Stimulated activated CD8-positive, alpha-beta memory T cell treated with anti-CD3 and anti-CD28 coated beads, Interleukin-7, amount 100 ng/mL, for 1 hour (primary cell): ENCODE data around the gene SF3B3.

Experiments used
- DNase-seq, 2 donors: peaks; one replicate each; pipeline ENCODE4 v3.0.0-alpha.2; 2020; ENCODE audit warnings: low read depth in 2 of 2

The SF3B3 gene

DNA sequence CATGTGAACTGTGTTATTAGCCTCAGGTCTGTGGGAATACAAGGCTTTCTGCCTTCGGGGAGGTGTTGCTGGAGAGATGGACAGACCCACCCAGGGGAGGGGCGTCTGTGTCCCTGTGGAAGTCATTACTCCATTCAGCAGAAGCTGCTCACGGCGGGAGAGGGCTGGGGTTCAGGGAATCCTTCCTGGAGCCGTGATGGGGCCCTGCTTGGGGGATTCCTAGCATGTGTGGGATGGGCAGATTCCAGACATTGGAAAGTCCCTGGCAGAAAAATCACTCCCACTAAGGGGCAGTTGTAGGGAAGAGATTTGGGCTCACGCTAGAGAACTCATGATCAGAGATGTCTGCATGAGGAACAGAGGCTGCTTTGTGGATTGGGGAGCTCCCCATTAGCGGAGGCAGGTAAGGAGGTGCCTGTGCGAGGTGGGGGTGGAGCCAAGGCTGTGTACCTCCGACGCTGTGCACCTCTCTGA lies 66.4 kb downstream of the SF3B3 start:
- DNase-seq: no peak

DNA sequence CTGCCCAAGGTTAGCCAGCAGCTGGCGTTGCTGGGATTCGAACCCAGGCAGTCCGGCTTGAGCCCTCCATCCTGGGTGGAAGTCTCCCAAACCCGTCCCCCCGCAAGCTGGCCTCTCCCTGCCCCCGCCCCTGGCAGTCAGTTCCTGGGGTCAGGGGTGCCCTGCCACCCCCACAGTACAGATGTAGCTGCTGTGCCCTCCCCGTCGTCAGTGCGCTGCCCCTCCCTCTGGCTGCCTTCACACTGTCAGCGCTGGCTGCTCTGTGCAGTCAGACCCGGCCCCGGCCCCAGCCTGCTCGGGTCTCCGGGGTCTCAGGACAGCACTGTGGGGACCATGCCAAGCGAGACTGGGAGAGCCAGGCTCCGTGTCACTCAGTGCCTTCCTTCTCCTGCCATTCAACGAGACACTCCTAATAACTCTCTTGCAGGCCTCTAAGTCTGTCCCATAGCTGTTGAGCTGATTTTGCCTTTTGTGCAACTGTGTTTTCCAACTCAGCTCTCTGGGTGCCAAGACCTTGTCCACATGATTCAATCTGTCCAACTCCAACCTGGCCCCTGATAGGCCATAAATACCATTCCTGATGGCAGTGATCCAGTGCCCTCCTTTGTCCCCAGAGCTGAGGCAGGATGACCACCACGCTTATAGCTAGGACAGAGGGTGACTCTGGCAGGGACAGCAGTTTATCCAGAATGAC lies 67.3 kb downstream of the SF3B3 start:
- no peak for DNase-seq

- DNase-seq: no peak
Measured at GRCh38 chr16:70591615-70592014, 68.0 kb downstream of the SF3B3 start.

- no peak for DNase-seq
Measured at GRCh38 chr16:70592106-70592571, 68.5 kb downstream of the SF3B3 start.

DNA sequence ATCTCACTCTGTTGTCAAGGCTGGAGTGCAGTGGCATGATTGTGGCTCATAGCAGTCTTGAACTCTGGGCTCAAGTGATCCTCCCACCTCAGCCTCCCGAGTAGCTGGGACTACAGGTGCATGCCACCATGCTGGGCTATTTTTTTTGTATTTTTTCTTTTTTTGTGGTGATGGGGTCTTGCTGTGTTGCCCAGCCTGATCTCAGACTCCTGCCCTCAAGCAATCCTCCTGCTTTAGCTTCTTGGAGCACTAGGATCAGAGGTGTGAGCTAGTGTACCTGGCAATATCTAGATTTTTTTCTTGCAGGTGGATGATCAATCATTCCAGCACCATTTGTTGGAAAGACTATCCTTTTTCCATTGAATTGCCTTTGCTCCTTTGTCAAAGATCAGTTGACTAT lies 69.9 kb downstream of the SF3B3 start:
- DNase-seq: no peak

DNA sequence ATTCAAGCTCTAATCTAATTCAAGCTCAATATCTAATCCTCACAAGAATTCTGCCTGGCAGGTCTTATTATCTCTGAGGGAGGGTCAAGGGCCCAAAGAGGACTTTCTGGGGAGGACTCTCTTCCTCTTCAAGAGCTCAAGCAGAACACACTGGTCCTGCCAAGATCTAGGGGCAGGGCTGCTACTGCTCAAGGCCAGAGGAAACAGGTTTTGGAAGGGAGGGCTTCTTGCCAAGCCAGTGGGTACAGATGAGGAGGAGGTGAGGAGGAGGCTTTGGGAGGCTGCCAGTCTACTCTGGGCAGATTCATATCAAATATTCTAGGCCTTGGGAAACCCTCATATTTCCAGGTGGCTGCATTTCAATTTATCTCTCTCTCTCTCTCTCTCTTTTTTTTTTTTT lies 71.0 kb downstream of the SF3B3 start:
- no peak for DNase-seq

- no peak for DNase-seq
Measured at GRCh38 chr16:70597135-70597835, 73.7 kb downstream of the SF3B3 start.

DNA sequence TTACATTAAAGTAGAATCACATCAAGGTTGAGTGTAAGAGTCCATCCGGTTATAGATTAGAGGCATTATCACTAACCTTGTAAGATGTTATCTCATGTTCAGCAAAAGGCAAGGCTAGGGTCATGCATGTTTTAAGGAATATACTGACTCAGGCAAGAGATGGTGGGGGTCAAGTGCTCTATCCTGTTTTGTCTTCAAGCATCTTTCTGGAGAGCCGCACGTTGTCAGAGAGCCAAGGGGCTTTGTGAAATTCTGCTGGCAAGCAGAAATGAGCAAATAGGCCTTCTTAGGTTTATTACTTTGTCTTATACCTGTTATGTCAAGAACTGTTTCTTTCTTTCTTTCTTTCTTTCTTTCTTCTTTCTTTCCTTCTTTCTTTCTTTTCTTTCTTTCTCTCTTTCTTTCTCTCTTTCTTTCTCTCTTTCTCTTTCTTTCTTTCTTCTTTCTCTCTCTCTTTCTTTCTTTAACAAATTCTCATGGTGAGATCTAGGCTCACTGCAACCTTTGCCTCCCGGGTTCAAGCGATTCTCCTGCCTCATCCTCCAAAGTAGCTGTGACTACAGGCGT lies 75.4 kb downstream of the SF3B3 start:
- DNase-seq: no peak

- no peak for DNase-seq
Measured at GRCh38 chr16:70600730-70601129, 77.1 kb downstream of the SF3B3 start.

DNA sequence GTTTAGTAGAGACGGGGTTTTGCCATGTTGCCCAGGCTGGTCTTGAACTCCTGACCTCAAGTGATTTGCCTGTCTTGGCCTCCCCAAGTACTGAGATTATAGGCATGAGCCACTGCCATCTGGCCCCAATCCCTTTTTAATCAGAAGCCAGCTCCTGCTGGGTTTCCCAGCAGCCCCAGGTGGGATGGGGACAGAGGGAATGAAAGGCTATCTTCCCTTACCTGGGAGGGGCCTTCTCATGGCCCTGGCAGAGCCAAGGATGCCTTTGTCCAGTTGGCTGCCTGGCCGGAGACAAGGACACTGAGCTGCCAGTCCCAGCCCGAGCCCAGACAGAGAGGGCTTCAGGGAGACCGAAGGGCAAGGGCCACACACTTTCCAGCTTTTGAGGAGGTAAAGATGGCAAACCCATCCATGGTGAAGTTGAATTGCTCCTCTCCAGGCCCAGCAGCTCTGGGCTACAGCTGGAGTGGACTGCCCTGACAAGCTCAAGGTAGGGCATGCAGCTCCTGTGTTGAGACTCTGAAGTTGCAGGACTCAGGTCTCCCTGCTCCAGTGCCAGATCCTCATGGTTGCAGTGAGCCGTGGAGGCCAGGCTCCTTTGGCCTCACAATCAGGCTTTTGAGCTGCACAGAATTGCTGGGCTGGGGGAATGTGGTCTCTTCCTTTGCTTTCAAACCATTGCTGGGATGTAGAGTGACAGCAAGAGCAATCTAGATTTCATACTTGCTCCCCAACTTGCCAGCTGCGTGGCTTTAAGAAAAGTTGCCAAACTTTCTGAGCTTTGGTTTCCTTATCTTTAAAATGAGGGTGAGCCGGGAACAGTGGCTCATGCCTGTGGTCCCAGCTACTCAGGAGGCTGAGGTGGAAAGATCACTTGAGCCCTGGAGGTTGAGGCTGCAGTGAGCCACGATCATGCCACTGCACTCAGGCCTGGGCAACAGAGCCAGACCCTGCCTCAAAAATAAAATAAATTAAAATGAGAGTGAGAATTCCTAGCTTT lies 78.3 kb downstream of the SF3B3 start:
- DNase-seq: no peak

- no peak for DNase-seq
Measured at GRCh38 chr16:70602831-70603230, 79.2 kb downstream of the SF3B3 start.

GRCh38 chr16:70604407-70605282 lies 81.0 kb downstream of the SF3B3 start:
- no peak for DNase-seq

GRCh38 chr16:70605283-70605657 lies 81.7 kb downstream of the SF3B3 start:
- DNase-seq: no peak

GRCh38 chr16:70608521-70608920 lies 84.9 kb downstream of the SF3B3 start:
- DNase-seq: no peak

DNA sequence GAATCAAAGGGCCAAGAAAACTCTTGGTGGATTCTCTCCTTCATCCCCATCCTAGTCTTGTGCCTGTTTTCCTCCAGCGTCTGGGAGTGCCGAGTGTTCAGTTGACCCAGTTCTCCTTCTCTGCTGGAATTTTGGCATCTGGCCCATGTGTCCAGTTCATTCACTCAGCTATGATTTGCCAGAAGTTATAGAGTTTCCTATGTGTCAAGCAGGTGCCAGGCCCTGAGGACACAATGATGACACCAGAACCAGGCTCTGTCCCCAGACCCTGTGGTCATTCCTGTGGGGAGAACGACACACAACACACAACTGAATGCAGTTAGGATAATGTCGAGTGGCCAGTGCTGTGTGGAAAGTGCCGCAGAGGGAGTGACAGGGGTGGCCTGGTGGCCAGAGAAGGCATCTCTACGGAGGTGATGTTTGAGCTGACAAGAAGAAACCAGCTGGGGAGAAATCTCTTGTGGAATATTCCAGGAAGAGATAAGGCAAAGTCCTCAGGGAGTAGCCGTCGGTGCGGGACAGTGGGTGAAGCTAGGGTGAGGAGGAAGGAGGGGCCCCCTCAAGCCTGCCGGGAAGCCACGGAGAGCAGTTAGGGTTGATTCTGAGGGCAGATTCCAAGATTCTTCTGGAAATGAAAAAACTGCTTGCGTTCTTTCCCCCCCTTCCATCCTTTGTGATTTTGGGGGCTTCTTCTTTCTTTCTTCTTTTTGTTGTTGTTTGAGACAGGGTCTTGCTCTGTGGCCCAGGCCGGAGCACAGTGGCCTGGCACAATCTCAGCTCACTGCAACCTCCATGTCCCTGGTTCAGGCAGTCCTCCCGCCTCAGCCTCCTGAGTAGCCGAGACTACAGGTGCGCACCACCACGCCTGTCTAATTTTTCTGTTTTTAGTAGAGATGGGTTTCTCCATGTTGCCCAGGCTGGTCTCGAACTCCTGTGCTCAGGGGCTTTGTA lies 86.9 kb downstream of the SF3B3 start:
- no peak for DNase-seq

DNA sequence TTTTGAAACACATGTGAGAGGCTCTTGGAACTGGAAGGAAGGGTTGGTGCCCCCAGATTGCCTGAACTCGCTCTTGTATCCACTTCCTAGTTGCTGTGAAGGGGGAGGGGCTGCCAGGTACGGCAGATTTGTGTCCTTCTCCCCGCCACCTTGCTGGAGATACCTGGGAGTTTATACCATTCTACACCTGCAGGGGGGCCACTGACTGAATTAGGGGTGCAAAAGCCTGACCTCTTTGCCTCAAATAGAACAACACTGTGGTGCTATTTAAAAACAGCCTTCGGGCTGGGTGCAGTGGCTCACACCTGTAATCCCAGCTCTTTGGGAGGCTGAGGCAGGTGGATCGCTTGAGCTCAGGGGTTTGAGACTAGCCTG lies 87.6 kb downstream of the SF3B3 start:
- no peak for DNase-seq

- DNase-seq: no peak
Measured at GRCh38 chr16:70611785-70612303, 88.2 kb downstream of the SF3B3 start.

- DNase-seq: no peak
Measured at GRCh38 chr16:70612931-70613330, 89.3 kb downstream of the SF3B3 start.

- no peak for DNase-seq
Measured at GRCh38 chr16:70614208-70614951, 90.8 kb downstream of the SF3B3 start.
